Activated T-cell treated with anti-CD3 and anti-CD28 coated beads for 24 hours (primary cell): Measurements from ENCODE around the gene DGCR6L.
"Not testable (repeated sequence)": the region's sequence is repeated elsewhere in the genome, so short reads cannot be mapped to it uniquely, and the experiment has no call there.

ENCODE experiments used
- DNase-seq: peaks from one replicate; pipeline ENCODE4 v3.0.0-alpha.2; 2020; ENCODE audit warnings: low read depth

Gene DGCR6L

DNA sequence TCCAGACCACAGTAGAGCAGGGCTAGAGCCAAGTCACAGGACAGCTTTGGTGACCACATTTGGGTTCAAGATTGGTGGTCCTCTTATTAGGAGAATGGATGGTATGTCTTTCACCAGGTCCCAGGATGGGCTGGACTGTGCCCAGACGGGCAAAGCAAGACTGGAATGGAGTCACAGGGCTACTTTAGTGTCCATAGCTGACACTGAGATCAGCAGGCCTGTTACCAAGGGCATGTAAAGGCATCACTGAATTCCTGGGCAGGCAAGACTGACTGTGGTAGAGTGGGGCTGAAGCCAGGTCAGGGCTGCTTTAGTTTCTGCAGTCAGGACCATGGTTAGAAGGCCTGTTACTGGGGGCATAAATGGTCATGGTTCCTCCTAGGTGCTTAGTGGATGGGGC, 6.1 kb upstream of the DGCR6L start:
- not testable (repeated sequence) for DNase-seq

GRCh38 chr22:20324139-20324516, 4.3 kb upstream of the DGCR6L start:
- no peak for DNase-seq

DNA sequence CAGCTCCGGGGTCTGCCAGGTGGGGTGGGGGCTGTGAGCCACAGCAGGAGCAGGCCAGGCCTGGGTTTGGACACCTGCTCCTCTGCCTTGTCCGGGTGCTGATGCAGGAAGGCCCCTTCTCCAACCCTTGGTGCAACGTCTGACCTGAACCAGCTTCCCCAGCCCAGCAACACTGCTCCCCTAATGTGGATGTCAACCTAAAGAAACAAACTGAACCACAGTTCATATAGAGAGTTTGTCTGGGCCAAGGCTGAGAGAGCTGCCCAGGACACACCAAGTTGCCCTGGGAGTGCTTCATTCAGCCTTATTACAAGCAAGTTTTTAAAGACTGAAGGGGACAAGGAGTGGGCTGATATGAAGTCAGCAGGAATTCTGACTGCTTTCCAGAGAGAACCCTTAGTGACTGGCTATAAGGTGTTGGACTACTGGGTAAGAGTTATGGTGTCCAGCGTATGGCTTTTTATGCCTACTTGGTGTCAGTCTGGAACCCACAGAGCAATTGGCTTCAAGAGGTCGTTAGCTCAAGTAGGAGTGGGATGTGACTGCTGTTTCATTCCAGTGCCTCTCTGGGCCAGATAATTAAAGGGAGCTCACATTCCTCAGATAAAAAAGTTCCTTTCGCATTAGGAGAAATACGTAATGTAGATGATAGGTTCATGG, 1.8 kb upstream of the DGCR6L start:
- DNase-seq: not testable (repeated sequence)

DNA sequence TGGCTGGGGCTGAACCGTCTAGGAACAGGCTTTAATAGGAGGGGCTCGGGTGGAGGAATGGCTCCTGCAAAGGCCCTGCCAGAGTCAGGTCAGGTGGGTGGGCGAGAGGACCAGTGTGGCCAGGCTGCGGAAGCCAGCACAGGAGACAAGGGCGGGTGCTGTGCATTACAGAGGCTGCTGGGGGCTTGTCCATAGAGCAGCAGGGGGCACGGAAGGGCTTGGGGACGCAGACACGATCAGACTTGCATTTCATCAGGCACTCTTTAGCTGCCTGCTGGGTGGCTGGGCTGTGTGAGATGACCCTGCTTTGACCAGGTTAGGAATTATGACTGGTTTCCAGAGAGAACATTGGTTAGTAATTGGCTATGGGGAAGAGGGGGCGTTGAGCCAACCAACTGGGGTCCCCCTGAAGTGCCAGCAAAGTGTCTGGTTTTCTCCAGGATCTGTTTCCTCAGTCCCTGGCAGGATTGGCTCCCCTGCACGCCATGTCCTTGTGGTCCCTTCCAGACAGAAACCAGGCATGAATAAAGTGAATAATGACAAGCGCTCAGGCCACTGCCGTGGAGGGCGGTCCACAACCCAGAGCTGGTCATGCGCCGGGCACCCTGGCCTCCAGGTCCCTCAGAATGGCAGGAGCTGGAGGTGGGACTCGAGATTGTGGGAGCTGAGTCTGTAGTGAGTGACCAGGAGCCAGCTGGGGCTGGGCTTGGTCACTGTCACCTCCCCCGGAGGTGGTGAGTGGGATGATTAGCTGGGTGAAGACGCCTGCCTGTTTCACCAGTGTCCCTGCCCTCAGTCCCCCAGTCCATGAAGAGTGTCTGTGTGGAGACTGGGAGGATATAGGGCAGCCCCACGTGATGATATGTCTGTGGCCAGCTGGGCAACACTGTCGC, 1.0 kb upstream of the DGCR6L start:
- not testable (repeated sequence) for DNase-seq

DNA sequence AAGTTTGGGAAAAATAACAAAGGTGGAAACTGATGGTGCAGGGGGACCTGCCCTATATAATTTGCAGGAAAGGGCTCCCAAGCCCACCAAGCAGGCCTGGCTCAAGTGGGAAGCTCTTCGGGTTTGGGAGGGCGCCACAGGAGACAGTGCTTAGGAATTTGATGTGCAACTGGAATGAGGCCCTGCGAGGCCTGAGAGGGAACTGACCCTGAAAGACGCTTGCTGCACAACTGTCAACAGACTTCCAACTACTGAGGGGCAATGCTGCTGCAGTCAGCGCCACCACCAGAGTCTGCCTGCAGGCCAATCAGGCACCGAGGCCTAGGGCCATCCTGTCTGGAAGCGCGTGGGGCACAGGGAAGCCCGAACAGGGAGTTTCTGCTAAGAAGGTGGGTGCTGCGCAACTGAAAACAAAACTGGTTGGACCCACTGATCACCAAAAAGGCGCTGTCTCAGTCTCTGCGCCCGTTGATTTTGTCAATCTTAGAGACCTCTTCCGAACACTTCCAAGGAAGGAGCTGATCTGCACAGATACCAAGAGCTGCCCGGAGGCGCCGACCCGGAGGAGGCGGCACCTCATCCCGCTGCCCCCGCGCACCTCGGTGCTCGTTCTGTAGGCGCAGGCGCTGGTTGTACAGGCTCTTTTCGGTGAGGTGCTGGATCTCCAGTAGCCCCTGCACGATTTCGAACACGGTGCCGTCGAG, 667 bp downstream of the DGCR6L start:
- DNase-seq: no peak

DNA sequence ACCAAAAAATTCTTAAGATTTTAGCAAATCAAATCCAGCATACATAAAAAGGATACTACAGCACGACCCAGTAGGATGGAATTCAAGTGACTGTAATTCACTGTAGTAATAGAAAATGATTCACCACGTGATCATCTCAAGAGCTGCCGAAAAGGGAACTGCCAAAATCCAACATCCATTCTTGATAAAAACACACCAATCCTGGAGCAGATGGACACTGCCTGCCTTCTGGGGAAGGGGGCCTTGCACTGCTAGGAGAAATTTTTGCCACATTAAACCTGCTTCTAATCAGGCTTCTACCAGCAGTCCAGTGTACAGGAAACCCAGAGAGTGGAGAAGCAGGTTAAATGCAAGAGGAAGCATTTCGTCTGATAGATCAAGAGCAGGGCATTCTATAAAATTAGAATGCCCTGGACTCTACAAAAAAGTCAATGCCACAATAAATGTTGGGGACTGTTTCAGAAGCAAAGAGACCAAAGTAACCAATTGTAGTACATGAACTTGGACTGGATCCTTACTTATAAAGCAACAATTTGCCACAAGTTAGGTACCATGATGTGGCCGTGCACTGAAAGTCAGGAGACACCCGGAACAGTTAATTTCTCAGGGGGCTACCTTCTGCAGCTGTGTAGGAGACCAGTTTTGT, 1.7 kb downstream of the DGCR6L start:
- not testable (repeated sequence) for DNase-seq

GRCh38 chr22:20317402-20318042, 2.3 kb downstream of the DGCR6L start:
- not testable (repeated sequence) for DNase-seq

DNA sequence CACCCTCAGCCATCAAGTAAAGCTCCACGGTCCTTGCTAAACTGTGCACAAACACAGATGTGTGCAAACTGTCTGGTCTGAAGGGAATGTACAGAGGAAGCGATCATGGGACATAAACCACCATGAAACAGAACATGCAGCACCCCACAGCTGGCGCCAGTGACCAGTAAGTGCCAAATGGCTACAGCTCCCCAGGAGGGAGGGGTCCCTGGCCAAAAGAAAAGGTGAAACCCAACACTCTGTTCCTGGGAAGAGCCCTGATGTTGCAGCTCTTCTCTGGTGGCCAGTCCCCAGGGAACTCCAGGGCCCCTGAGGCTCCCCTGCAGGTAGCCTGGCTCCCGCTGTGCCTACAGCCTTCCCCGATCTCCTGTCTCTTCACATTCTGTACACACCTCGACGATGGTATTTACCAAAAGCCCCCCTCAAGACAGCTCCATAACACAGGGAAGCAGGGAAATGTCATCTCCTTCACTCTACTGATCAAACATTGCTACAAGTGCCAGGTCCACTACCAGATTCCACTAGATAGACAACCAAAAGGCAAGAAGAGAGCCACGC, 2.9 kb downstream of the DGCR6L start:
- no peak for DNase-seq

- DNase-seq: no peak
These were observed 3.5 kb downstream of the DGCR6L start for GRCh38 chr22:20316217-20316843.

- DNase-seq: no peak
These were observed 4.3 kb downstream of the DGCR6L start for GRCh38 chr22:20315337-20316216.

DNA sequence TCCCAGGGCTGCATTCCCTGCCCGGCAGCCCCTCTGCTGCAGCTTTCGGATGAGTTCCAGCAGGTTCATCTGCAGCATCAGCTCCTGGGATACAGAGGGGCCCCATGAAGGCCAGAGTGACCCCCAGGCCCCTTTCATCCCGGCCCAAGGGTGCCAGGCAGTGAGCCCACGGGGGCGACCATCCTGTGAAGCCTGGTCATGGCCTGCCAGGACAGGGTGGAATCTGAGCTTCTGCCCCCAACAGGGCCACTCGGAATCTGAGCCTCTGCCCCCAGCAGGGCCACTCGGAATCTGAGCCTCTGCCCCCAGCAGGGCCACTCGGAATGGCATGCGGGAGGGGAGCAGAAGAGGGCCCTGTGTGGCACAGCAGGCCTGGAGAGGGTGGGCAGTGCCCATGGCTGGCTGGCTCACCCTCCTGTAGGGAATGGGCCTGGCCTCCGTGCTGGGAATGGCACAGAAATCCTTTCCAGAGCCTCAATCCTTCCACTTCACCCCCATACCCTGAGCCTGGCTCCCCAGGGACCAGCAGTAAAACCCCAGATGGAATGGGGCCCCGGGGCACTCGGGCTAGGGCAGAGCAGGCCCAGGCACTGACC, 5.0 kb downstream of the DGCR6L start:
- not testable (repeated sequence) for DNase-seq

DNA sequence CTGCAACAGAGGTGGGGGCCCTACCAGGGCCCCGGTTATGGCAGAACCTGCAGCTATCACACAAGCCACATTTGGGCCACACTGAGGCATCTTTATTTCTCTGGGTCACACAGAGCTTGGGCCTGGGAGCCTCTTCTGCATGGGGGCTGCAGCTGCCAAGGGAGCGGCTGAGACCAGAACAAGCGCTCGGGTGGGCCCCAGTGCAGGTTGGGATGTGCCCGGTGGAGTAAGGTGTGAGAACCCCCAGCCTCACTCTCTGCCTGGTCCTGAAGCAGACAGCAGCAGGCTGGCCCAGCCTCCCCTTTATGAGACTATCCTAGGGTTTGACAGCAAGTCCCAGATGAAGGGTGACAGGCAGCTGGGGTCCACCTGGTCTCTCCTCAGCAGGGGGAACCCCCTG, 5.7 kb downstream of the DGCR6L start:
- not testable (repeated sequence) for DNase-seq

DNA sequence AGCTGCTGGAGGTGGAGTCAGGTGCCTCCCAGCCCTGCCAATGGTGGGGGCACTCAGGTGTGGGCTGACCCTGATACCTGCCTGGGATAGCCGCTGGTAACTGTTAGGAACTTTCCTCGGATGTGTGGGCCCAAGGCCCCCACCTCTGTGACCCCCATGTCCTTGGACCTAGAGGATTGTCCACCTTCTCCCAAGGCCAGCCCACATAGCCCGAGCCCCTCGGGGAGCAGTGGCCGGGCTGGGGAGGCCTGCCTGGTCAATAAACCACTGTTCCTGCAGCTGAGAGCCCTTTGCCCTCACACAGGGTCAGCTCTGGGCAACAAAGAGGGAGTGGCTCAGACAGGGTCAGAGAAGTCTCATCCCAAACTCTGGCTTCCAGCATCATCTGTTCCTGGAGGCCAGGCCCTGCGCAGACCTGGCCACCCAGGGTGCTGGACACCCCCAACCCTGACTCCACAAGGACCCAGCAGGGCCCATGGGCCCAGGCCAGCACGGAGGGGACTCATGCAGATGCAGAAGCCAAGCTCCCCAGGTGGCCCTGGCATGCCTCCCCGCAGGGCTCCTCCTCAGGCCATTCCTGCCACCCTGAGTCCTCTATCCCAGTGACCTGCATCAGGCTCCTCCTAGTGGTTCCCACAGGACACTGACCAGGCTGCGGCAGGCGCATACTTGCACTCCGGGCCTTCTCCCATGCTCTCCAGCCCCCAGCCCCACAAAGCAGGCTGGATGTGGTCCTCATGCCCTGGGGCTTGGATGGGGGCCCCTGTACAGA, 6.4 kb downstream of the DGCR6L start:
- DNase-seq: not testable (repeated sequence)

DNA sequence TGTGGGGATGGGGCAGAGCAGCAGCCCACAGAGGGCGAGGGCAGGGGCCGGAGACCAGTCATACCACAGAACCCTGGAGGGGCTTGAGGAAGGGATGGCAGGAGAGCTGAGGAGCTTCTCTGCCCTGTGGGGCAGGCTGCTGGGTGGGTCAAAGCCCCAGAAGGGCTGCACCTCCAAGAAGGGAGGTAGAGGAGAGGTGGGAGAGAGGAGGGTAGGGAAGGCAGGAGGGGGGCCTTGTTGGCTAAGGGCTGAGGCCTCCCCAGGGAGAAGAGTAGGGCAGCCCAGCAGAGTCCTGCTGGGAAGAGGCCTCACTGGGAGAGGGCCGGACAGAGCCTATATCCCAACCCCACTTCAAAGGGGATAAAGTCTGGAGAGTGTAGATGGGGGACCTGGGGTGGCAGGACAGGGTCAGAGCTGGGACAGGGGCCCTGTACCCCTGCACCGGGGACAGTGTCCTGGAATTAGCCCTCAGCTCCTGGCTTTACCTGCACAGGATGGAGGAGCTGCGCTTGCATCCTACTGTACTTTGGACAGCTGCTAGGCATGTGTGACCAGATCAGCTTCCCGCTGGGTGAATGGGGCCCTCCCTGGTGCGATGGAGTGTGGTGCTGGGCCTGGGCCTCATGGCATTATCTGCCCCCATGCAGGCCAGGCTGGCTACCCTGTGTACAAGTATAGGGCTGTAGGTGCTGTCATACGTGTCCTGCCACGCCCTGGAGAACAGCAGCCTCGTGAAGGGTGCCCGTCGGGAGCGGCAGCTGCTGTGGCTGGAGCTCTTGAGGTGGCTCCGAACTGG, 7.3 kb downstream of the DGCR6L start:
- no peak for DNase-seq

GRCh38 chr22:20311249-20312062, 8.4 kb downstream of the DGCR6L start:
- not testable (repeated sequence) for DNase-seq

GRCh38 chr22:20310773-20311172, 9.1 kb downstream of the DGCR6L start:
- DNase-seq: not testable (repeated sequence)

- DNase-seq: not testable (repeated sequence)
These were observed 9.7 kb downstream of the DGCR6L start for GRCh38 chr22:20310180-20310579.
